Vagina (tissue), 2 donors: ENCODE measurements around the gene ZYG11A.

Experiments
- POLR2A ChIP-seq, 2 donors: fragments of 450-650 bp; IDR thresholded peaks; one replicate each; pipeline ENCODE4 v1.6.1; 2017; ENCODE audit warnings: antibody characterized with exemption in 2 of 2, mild to moderate bottlenecking in 2 of 2, moderate library complexity in 2 of 2
- POLR2AphosphoS5 ChIP-seq, 2 donors: sonication (generic); formaldehyde crosslinking; IDR thresholded peaks; one replicate each; pipeline ENCODE4 v1.9.0; 2017; ENCODE audit warnings: antibody characterized with exemption in 2 of 2, mild to moderate bottlenecking in 2 of 2, low read depth in 1 of 2; ENCODE audit not compliant: insufficient read depth in 1 of 2
- TF ChIP-seq, protein P1 (sequence below), 3 experiments: fragments of 450-650 bp in 2 of 3; fragments of 200-600 bp in 1 of 3; sonication (generic) in 1 of 3; IDR thresholded peaks; one replicate each; pipeline ENCODE4 v1.5.1; 2017 to 2019; ENCODE audit warnings: antibody characterized with exemption in 3 of 3, mild to moderate bottlenecking in 2 of 3, moderate library complexity in 2 of 3

DNA sequence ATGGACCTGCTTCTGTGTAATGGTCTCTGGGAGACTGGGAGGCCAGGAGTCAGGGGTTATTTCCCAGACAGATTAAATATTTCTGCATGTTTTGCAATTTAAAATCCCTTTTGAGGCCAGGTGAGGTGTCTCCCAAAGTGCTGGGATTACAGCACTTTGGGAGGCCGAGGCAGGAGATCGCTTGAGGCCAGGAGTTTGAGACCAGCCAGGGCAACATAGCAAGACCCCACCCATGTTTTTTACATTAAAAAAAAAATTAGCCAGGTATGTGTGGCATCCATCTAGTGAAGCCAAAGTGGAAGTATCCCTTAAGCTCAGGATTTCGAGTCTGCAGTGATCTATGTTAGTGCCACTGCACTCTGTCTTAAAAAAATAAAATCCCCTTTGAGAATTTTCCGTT, 44.9 kb downstream of the ZYG11A start:
- TF ChIP-seq, protein P1, sequence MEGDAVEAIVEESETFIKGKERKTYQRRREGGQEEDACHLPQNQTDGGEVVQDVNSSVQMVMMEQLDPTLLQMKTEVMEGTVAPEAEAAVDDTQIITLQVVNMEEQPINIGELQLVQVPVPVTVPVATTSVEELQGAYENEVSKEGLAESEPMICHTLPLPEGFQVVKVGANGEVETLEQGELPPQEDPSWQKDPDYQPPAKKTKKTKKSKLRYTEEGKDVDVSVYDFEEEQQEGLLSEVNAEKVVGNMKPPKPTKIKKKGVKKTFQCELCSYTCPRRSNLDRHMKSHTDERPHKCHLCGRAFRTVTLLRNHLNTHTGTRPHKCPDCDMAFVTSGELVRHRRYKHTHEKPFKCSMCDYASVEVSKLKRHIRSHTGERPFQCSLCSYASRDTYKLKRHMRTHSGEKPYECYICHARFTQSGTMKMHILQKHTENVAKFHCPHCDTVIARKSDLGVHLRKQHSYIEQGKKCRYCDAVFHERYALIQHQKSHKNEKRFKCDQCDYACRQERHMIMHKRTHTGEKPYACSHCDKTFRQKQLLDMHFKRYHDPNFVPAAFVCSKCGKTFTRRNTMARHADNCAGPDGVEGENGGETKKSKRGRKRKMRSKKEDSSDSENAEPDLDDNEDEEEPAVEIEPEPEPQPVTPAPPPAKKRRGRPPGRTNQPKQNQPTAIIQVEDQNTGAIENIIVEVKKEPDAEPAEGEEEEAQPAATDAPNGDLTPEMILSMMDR (IDR thresholded peaks at IDR 0.05), result no peak
- TF ChIP-seq POLR2AphosphoS5 (IDR thresholded peaks at IDR 0.05; ENCODE audit: insufficient read depth in 1 of 2, low read depth in 1 of 2) (no peak), POLR2A (IDR thresholded peaks at IDR 0.05) (no peak)
